ENCODE data around the gene CLSTN1.

The CLSTN1 gene

DNA sequence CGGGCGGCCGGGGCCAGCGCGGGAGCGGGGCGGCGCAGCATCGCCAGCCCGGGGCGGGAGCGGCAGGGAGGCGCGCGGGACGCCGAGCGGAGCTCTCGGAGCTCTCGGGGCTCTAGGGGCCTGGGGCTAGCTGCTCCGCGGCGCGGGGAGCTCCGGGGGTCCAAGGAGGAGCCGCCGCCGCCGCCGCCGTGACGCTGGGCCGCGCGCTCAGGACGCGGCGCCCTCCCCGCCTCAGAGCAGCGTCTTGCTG, 147 bp downstream of the CLSTN1 start:
- H3K27me3 ChIP-seq (ENCODE audit: control insufficient read depth, insufficient read depth, low read length): peaks cover 41% of the 10 kb centered on the region
- no peaks in the 10 kb centered on the region for H3K9me3 ChIP-seq (ENCODE audit: control insufficient read depth, low read depth, low read length)
- H3K27ac ChIP-seq (ENCODE audit: low read length): no peak overlapping the region
- H3K36me3 ChIP-seq (ENCODE audit: control insufficient read depth, low read depth, low read length): no peaks in the 10 kb centered on the region
- H3K4me1 ChIP-seq (ENCODE audit: control insufficient read depth, low read depth, low read length): peaks cover 20% of the 10 kb centered on the region
- peak overlapping the region; percentile 91 for H3K4me3 ChIP-seq (ENCODE audit: low read length)
- H3K9ac ChIP-seq (ENCODE audit: low read length): no peak overlapping the region

DNA sequence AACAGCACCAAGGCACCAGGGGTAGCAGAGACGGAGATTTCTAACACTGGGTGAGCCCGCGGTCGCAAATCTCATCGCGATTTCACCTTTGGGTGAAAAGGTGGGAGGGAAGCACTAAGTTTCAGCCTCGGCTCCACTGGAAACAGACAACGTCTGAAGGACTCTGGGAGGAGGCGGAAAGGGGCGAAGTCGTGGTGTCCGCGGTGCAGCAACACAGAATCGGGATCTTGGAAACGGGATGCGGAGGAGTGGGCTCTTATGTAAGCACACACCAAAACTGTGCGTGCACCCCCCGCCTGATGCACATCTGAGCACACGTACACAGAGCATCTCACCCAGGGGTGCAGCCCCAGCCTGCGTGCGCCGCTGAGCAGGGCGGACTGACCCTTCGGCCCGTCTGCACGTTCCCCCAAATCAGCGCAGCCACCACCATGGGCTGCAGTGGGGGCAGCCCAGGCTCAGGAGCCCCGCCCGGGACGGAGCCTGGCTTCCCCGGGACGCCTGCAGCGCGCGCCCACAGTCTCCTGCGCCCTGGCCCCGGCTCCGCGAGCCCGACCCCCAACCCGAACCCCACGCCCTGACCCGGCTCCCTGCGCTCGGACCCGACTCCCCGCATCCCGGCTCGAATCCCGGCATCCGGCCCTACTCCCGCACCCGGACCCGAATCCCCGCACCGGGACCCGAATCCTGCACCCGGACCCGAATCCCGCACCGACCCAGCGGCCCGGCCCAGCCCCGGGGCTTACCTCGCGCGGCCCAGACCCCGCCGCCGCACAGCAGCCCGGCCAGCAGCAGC, 670 bp downstream of the CLSTN1 start:
- Histone ChIP-seq H3K9me3 (ENCODE audit: control insufficient read depth, low read depth, low read length) (no peaks in the 10 kb centered on the region), H3K4me3 (ENCODE audit: low read length) (peak overlapping the region; percentile 91), H3K27ac (ENCODE audit: low read length) (no peak overlapping the region), H3K27me3 (ENCODE audit: control insufficient read depth, insufficient read depth, low read length) (peaks cover 41% of the 10 kb centered on the region), H3K9ac (ENCODE audit: low read length) (peak overlapping the region; percentile 53), H3K36me3 (ENCODE audit: control insufficient read depth, low read depth, low read length) (no peaks in the 10 kb centered on the region), H3K4me1 (ENCODE audit: control insufficient read depth, low read depth, low read length) (peaks cover 20% of the 10 kb centered on the region)

DNA sequence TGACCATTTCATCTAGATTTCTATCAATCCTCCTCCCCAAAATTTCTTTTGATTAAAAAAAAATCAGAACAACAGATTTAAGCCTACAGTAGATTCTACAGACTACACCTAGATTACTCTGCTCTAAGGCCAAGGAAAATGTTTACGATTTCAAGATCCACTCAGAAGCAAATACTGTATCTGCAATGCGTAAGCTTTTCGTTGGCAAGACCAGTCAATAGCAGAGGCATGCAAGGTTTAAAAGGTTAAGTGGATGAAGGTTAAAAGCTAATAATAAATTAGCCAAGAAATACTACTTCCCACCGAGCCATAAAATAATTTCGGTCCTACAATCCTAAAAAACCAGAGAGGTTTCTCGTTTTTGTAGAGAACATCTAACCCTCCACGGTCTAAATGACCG, 1.3 kb downstream of the CLSTN1 start:
- Histone ChIP-seq H3K9me3 (ENCODE audit: control insufficient read depth, low read depth, low read length) (no peaks in the 10 kb centered on the region), H3K36me3 (ENCODE audit: control insufficient read depth, low read depth, low read length) (no peaks in the 10 kb centered on the region), H3K27me3 (ENCODE audit: control insufficient read depth, insufficient read depth, low read length) (peaks cover 41% of the 10 kb centered on the region), H3K4me3 (ENCODE audit: low read length) (peak overlapping the region; percentile 91), H3K27ac (ENCODE audit: low read length) (no peak overlapping the region), H3K9ac (ENCODE audit: low read length) (peak overlapping the region; percentile 53), H3K4me1 (ENCODE audit: control insufficient read depth, low read depth, low read length) (peaks cover 20% of the 10 kb centered on the region)

DNA sequence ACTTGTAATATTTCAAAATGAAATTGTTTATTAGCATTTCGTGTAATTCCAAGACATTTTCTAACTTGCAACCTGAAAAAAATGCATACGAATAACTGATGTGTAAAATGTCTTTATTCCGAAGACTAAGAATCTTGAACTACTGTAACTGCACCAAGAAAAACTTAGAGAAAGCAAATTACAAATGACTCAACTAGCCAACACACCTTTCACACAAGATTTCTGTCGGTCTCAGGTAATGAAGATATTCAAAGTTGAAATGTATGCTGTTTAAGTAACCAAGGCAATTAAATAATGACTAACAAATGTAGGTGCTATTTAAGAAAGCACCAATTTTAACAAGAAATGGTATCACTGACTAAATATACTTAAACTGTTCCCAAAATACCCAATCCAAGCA, 2.1 kb downstream of the CLSTN1 start:
- Histone ChIP-seq H3K27me3 (ENCODE audit: control insufficient read depth, insufficient read depth, low read length) (peaks cover 41% of the 10 kb centered on the region), H3K36me3 (ENCODE audit: control insufficient read depth, low read depth, low read length) (no peaks in the 10 kb centered on the region), H3K27ac (ENCODE audit: low read length) (no peak overlapping the region), H3K9ac (ENCODE audit: low read length) (no peak overlapping the region), H3K4me3 (ENCODE audit: low read length) (peak overlapping the region; percentile 91), H3K4me1 (ENCODE audit: control insufficient read depth, low read depth, low read length) (peaks cover 20% of the 10 kb centered on the region), H3K9me3 (ENCODE audit: control insufficient read depth, low read depth, low read length) (no peaks in the 10 kb centered on the region)

DNA sequence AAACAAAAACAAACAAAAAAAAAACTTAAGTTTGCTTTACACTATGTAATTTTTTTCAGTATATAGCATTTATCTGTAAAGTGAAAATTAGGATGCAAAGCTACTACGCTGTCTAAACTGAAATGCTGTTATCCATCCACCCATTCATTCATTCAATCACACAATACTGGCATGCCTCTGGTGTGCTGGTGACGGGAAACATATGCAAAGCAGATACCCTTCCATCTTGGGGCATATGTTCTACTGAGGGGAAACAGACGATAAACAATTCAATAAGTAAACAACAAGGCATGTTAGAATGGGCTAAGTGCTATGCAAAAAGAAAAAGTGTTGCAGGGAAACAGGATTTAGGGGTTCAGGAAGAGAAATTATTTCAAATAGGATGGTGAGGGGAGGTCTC, 3.2 kb downstream of the CLSTN1 start:
- peaks cover 17% of the 10 kb centered on the region for H3K4me1 ChIP-seq (ENCODE audit: control insufficient read depth, low read depth, low read length)
- no peak overlapping the region for H3K9ac ChIP-seq (ENCODE audit: low read length)
- peaks cover 29% of the 10 kb centered on the region for H3K27me3 ChIP-seq (ENCODE audit: control insufficient read depth, insufficient read depth, low read length)
- H3K27ac ChIP-seq (ENCODE audit: low read length): no peak overlapping the region
- no peak overlapping the region for H3K4me3 ChIP-seq (ENCODE audit: low read length)
- no peaks in the 10 kb centered on the region for H3K36me3 ChIP-seq (ENCODE audit: control insufficient read depth, low read depth, low read length)
- no peaks in the 10 kb centered on the region for H3K9me3 ChIP-seq (ENCODE audit: control insufficient read depth, low read depth, low read length)

DNA sequence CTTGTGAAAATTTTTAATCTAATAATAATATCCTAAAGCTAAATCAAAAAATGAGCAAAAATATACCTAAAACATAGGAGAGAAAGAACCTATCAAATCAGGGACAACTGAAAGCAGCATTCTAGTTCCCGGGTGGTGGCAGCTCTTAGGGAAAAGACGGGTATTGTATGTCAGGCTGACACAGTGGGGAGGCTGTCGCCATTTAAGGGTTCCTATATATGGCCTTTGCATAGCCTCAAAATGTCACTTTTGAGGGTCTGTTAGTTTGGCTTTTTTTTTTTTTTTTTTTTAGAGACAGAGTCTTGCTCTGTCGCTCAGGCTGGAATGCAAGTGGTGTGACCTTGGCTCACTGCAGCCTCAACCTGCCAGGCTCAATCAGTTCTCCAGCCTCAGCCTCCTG, 6.0 kb downstream of the CLSTN1 start:
- no peak overlapping the region for H3K27ac ChIP-seq (ENCODE audit: low read length)
- H3K36me3 ChIP-seq (ENCODE audit: control insufficient read depth, low read depth, low read length): no peaks in the 10 kb centered on the region
- H3K4me1 ChIP-seq (ENCODE audit: control insufficient read depth, low read depth, low read length): peaks cover 7% of the 10 kb centered on the region
- peaks cover 12% of the 10 kb centered on the region for H3K27me3 ChIP-seq (ENCODE audit: control insufficient read depth, insufficient read depth, low read length)
- H3K4me3 ChIP-seq (ENCODE audit: low read length): no peak overlapping the region
- no peaks in the 10 kb centered on the region for H3K9me3 ChIP-seq (ENCODE audit: control insufficient read depth, low read depth, low read length)
- H3K9ac ChIP-seq (ENCODE audit: low read length): no peak overlapping the region

DNA sequence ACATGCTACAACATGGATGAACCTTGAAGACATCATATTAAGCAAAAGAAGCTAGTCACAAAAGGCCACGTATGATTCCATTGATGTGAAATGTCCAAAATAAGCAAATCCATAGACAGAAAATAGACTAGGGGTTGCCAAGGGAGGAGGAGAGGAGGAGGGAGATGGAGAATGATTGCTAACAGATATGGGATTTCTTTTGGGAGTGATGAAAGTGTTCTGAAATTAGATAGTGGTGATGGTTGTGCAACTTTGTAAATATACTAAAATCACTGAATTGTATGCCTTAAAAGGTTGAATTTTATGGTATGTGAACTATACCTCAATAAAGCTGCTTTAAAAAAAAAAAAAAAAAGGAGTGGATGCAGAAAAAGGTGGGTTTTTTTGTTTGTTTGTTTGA, 7.6 kb downstream of the CLSTN1 start:
- no peak overlapping the region for H3K9ac ChIP-seq (ENCODE audit: low read length)
- no peaks in the 10 kb centered on the region for H3K4me1 ChIP-seq (ENCODE audit: control insufficient read depth, low read depth, low read length)
- H3K9me3 ChIP-seq (ENCODE audit: control insufficient read depth, low read depth, low read length): no peaks in the 10 kb centered on the region
- H3K27me3 ChIP-seq (ENCODE audit: control insufficient read depth, insufficient read depth, low read length): no peaks in the 10 kb centered on the region
- H3K36me3 ChIP-seq (ENCODE audit: control insufficient read depth, low read depth, low read length): no peaks in the 10 kb centered on the region
- no peak overlapping the region for H3K4me3 ChIP-seq (ENCODE audit: low read length)
- no peak overlapping the region for H3K27ac ChIP-seq (ENCODE audit: low read length)

DNA sequence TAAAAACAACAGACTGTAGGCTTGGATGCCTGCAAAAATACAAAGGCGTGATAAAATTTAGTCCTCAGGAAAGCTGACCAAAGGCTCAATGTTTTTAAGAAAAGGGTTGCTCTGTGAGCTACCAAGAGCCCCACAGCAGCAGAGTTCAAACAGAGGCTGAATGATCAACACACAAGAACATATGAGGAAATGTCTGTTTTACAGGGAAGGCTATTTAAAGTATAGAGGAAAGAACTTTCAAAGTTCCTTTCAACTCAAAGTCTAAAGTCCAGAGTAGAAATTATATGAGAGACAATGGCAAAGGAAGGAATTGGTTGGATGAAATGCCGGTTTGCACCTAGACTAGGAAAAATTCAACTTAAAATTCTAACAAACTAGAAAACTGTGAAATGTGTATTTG, 8.6 kb downstream of the CLSTN1 start:
- no peaks in the 10 kb centered on the region for H3K27me3 ChIP-seq (ENCODE audit: control insufficient read depth, insufficient read depth, low read length)
- H3K4me3 ChIP-seq (ENCODE audit: low read length): no peak overlapping the region
- no peak overlapping the region for H3K27ac ChIP-seq (ENCODE audit: low read length)
- H3K9ac ChIP-seq (ENCODE audit: low read length): no peak overlapping the region
- no peaks in the 10 kb centered on the region for H3K36me3 ChIP-seq (ENCODE audit: control insufficient read depth, low read depth, low read length)
- H3K4me1 ChIP-seq (ENCODE audit: control insufficient read depth, low read depth, low read length): no peaks in the 10 kb centered on the region
- no peaks in the 10 kb centered on the region for H3K9me3 ChIP-seq (ENCODE audit: control insufficient read depth, low read depth, low read length)

DNA sequence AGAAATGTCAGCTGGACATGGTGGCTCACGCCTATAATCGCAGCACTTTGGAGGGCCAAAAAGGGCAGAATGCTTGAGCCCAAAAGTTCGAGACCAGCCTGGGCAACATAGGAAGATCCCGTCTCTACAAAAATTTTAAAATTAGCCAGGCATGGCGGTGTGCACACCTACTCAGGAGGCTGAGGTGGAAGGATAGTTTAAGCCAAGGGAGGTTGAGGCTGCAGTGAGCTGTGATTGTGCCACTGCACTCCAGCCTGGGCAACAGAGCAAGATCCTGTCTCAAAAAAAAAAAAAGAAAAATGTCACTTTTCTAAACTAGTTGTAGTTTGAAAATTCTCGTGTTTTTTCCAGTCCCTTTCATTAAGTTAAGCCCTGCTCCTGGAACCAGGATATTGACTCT, 9.1 kb downstream of the CLSTN1 start:
- no peak overlapping the region for H3K4me3 ChIP-seq (ENCODE audit: low read length)
- H3K36me3 ChIP-seq (ENCODE audit: control insufficient read depth, low read depth, low read length): no peaks in the 10 kb centered on the region
- no peaks in the 10 kb centered on the region for H3K4me1 ChIP-seq (ENCODE audit: control insufficient read depth, low read depth, low read length)
- no peak overlapping the region for H3K27ac ChIP-seq (ENCODE audit: low read length)
- no peaks in the 10 kb centered on the region for H3K9me3 ChIP-seq (ENCODE audit: control insufficient read depth, low read depth, low read length)
- no peaks in the 10 kb centered on the region for H3K27me3 ChIP-seq (ENCODE audit: control insufficient read depth, insufficient read depth, low read length)
- H3K9ac ChIP-seq (ENCODE audit: low read length): no peak overlapping the region

DNA sequence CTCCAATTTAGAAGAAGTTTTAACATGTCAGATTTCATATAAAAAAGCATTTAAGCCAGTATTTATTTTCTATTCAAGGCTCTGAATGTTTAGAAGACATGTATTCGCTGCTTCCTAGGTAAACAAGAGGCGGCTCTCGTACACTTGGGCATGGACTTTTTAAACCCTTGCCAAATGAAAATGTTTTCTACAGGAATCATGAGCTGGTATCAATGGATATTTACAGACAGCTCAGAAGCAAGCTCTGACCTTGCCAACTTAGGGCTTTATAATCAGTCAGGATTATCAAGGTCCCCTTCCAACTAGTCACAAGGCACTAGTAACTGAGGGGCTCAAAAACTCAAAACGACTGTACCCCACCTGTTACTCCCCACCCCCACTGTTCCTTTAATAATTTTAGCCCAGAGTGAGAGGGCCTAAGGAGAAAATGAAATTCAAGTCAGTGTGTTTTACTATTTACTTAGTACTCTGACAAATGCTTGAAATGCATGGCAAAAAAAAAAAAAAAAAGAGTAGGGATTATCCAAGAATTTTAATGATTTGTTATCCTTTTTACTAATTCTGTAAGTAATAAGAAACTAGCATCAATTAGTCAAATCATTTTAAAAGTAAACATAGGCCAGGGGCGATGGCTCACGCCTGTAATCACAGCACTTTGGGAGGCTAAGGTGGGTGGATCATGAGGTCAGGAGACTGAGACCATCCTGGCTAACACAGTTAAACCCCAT, 12.4 kb downstream of the CLSTN1 start:
- no peak overlapping the region for H3K9ac ChIP-seq (ENCODE audit: low read length)

DNA sequence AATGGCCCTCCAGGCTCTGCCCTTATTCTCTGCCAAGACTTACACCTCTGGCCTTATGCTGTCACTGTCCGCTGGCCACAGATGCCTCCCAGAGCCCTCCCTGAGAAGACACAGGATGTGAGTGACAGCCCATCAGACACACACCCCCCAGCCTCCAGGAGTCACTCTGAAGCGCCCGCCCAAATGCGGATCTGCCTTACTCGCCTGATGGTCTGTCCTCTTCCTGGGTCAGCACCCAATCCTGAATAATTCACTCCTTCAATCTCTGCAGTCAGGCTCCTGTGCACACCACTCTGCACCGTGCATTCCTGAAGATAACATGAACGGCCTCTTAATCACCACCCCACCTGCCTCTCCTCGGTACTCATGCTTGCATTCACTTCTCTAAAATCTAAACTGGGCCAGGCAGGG, 14.7 kb downstream of the CLSTN1 start:
- Histone ChIP-seq H3K4me1 (ENCODE audit: control insufficient read depth, low read depth, low read length) (no peaks in the 10 kb centered on the region), H3K4me3 (ENCODE audit: low read length) (no peak overlapping the region), H3K9ac (ENCODE audit: low read length) (no peak overlapping the region), H3K36me3 (ENCODE audit: control insufficient read depth, low read depth, low read length) (no peaks in the 10 kb centered on the region), H3K9me3 (ENCODE audit: control insufficient read depth, low read depth, low read length) (no peaks in the 10 kb centered on the region), H3K27ac (ENCODE audit: low read length) (no peak overlapping the region), H3K27me3 (ENCODE audit: control insufficient read depth, insufficient read depth, low read length) (no peaks in the 10 kb centered on the region)

More for the DNA sequence above, 12.4 kb downstream of the CLSTN1 start:
- Histone ChIP-seq H3K27ac (ENCODE audit: low read length) (no peak overlapping the region), H3K27me3 (ENCODE audit: control insufficient read depth, insufficient read depth, low read length) (no peaks in the 10 kb centered on the region), H3K9me3 (ENCODE audit: control insufficient read depth, low read depth, low read length) (no peaks in the 10 kb centered on the region), H3K4me1 (ENCODE audit: control insufficient read depth, low read depth, low read length) (no peaks in the 10 kb centered on the region), H3K36me3 (ENCODE audit: control insufficient read depth, low read depth, low read length) (no peaks in the 10 kb centered on the region), H3K4me3 (ENCODE audit: low read length) (no peak overlapping the region)

DNA sequence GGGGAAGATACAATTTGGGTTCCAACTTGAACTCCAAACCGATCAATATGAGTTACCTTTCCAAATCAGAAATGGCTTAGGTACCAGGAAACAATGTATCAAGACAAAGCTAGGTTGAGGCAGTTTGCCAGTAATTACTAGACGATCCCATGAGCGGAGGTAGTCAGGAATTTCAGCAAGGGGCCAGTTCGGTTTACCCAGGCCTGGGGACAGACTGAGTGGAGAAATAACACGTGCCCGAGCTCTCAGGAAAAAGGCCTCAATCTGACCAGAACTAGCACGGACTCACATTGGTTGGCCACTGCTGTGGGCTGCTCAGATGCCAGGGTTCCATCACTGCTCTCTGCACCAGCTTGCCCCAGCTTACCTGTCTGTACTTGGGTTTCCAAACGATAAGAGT, 15.3 kb downstream of the CLSTN1 start:
- Histone ChIP-seq H3K27me3 (ENCODE audit: control insufficient read depth, insufficient read depth, low read length) (no peaks in the 10 kb centered on the region), H3K9me3 (ENCODE audit: control insufficient read depth, low read depth, low read length) (no peaks in the 10 kb centered on the region), H3K4me1 (ENCODE audit: control insufficient read depth, low read depth, low read length) (no peaks in the 10 kb centered on the region), H3K27ac (ENCODE audit: low read length) (no peak overlapping the region), H3K4me3 (ENCODE audit: low read length) (no peak overlapping the region), H3K36me3 (ENCODE audit: control insufficient read depth, low read depth, low read length) (no peaks in the 10 kb centered on the region), H3K9ac (ENCODE audit: low read length) (no peak overlapping the region)
